Endothelial cell (in vitro differentiated cells): ENCODE data around the gene IPO9. TPM values are rescaled to one million over a fixed set of nuclear protein-coding genes. Genes with fewer than 3 reads are reported as not detected.
A peak's percentile ranks its signal among the peaks of the same experiment; 100 is the strongest.

Experiments used
- DNase-seq: peaks from one replicate; pipeline ENCODE4 v3.0.0; 2021; ENCODE audit warnings: low spot score
- H3K27ac Mint-ChIP-seq: one replicate; pipeline ENCODE4 v1.8.0; 2021; ENCODE audit warnings: mixed read lengths, inconsistent platforms; ENCODE audit not compliant: unreplicated experiment
- H3K27me3 Mint-ChIP-seq: one replicate; pipeline ENCODE4 v1.8.0; 2021; ENCODE audit warnings: mild to moderate bottlenecking, moderate library complexity, mixed read lengths, inconsistent platforms; ENCODE audit not compliant: unreplicated experiment
- H3K36me3 Mint-ChIP-seq: one replicate; pipeline ENCODE4 v1.8.0; 2021; ENCODE audit warnings: mild to moderate bottlenecking, low read depth, mixed read lengths, inconsistent platforms; ENCODE audit not compliant: unreplicated experiment
- H3K4me1 Mint-ChIP-seq: one replicate; pipeline ENCODE4 v1.8.0; 2021; ENCODE audit warnings: mild to moderate bottlenecking, mixed read lengths, inconsistent platforms; ENCODE audit not compliant: unreplicated experiment
- H3K4me3 Mint-ChIP-seq: one replicate; pipeline ENCODE4 v1.8.0; 2021; ENCODE audit warnings: mild to moderate bottlenecking, mixed read lengths, inconsistent platforms; ENCODE audit not compliant: unreplicated experiment
- H3K9me3 Mint-ChIP-seq: one replicate; pipeline ENCODE4 v1.8.0; 2021; ENCODE audit warnings: mixed read lengths, inconsistent platforms; ENCODE audit not compliant: unreplicated experiment
- total RNA-seq: library from RNA; stranded (reverse); fragmentation: NEBNext Ultra II Directional; extraction: Animal tissue kit (Norgen Biotek cat#: 25700); gene quantifications from one replicate; pipeline ENCODE4 v1.2.1, GENCODE V29; 2021; ENCODE audit not compliant: unreplicated experiment
- TF ChIP-seq, protein P1 (sequence below): fragments of 200-600 bp; sonication (generic); IDR thresholded peaks from one replicate; pipeline ENCODE4 v1.5.0; 2021; ENCODE audit warnings: antibody characterized with exemption; ENCODE audit not compliant: unreplicated experiment

The IPO9 gene
- total RNA-seq, 1 donor from 2014 or later: 69.5 TPM

DNA sequence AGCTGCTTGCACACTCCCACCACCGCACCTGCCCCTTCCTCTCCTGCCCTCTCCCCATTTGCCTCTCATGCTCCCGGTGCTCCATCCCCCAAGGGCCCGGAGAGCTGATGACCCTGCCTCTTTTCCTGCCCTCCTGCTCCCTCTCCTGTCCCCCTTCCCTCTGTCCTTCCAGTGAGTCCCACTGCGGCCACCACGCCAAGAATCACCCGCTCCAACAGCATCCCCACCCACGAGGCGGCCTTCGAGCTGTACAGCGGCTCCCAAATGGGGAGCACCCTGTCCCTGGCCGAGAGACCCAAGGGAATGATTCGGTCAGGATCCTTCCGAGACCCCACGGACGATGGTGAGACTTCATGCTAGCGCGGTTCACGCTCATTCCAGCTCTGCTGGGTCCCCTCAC is 40.7 kb upstream of the IPO9 start:
- TF ChIP-seq, protein P1, sequence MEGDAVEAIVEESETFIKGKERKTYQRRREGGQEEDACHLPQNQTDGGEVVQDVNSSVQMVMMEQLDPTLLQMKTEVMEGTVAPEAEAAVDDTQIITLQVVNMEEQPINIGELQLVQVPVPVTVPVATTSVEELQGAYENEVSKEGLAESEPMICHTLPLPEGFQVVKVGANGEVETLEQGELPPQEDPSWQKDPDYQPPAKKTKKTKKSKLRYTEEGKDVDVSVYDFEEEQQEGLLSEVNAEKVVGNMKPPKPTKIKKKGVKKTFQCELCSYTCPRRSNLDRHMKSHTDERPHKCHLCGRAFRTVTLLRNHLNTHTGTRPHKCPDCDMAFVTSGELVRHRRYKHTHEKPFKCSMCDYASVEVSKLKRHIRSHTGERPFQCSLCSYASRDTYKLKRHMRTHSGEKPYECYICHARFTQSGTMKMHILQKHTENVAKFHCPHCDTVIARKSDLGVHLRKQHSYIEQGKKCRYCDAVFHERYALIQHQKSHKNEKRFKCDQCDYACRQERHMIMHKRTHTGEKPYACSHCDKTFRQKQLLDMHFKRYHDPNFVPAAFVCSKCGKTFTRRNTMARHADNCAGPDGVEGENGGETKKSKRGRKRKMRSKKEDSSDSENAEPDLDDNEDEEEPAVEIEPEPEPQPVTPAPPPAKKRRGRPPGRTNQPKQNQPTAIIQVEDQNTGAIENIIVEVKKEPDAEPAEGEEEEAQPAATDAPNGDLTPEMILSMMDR: no peak
- no peak overlapping the region for H3K27ac Mint-ChIP-seq
- H3K9me3 Mint-ChIP-seq: no peaks in the 10 kb centered on the region
- H3K27me3 Mint-ChIP-seq: peaks cover 6% of the 10 kb centered on the region
- DNase-seq: no peak
- peaks cover 46% of the 10 kb centered on the region for H3K36me3 Mint-ChIP-seq
- peaks cover 10% of the 10 kb centered on the region for H3K4me1 Mint-ChIP-seq
- no peak overlapping the region for H3K4me3 Mint-ChIP-seq

DNA sequence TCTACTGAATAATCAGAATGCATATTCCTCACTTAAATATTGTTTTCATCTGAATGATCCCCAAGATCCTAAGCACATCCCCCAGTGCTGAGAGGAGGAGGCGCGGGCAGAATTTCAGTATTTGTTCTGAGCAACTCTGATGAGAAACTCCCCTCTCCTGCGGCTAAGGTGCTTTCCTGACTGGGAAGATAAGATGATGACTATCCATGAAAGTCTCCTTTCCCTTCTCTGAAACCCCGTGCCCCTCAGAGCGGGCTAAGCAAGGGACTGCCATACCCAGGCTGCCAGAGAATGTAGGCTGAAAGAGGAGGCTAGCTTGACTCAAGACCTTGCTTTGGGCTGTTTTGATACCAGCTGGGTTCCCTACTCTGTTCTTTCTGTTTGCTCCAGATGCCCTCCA is 39.7 kb upstream of the IPO9 start:
- Mint-ChIP-seq H3K4me3 (no peak overlapping the region), H3K27ac (no peak overlapping the region), H3K36me3 (peaks cover 41% of the 10 kb centered on the region), H3K9me3 (no peaks in the 10 kb centered on the region), H3K27me3 (peaks cover 6% of the 10 kb centered on the region), H3K4me1 (peaks cover 7% of the 10 kb centered on the region)
- TF ChIP-seq, protein P1: no peak
- no peak for DNase-seq

DNA sequence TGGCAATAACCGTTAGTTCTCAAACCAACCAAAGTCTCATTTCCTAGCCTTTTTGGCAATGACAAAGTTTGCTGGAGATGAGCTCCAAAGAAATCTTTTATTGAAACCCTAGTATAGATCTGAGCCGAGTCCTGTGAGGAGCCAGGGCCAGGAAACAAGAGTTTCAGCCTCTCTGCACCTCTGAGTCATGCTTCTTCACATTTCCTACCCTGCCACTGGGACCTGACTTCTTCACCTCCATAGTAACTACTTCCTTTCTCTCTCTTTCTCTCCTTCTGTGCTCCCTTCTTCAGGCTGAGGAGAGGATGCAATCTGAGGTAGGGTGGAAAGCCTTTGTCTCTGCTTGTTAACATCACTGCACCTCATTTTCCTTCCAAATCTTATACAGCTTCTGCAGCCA is 38.7 kb upstream of the IPO9 start:
- DNase-seq: no peak
- peaks cover 7% of the 10 kb centered on the region for H3K4me1 Mint-ChIP-seq
- TF ChIP-seq, protein P1: no peak
- no peaks in the 10 kb centered on the region for H3K9me3 Mint-ChIP-seq
- H3K36me3 Mint-ChIP-seq: peaks cover 51% of the 10 kb centered on the region
- peaks cover 6% of the 10 kb centered on the region for H3K27me3 Mint-ChIP-seq
- H3K4me3 Mint-ChIP-seq: no peak overlapping the region
- no peak overlapping the region for H3K27ac Mint-ChIP-seq

DNA sequence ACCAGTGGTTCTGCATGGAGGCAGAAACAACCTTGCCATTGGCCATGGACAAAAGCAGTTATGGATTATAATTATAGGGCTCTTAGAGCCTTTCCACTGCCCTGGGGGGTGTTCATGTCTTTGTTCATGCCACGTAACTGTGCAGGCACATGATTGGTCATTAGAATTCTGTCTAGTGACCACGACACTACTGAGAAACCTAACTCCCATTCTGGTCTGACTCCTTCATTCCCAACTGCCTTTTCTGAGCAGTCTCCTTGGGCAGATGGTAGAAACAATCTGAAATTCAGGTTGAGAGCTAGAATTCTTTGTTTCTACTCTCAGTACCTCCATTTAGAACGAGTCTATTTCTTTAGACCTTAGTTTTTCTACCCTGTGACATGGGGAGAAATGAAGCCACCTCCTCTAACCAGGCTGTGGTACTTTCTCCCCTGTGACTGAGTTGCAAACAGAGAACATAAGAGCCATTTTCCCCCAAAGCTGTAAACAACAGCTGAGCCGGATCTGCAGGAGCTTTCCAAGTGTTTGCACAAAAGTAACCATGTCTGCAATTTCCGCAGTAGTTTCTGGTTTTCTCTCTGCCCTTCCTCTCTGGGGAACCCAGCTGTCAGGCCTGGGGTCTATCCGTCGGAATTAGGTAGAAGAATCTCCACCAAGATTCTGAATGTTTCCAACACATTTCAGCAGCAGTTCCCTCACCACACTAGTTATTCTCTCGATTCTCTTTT is 37.7 kb upstream of the IPO9 start:
- Mint-ChIP-seq H3K36me3 (peaks cover 51% of the 10 kb centered on the region), H3K27ac (peak overlapping the region; percentile 64), H3K27me3 (peaks cover 6% of the 10 kb centered on the region), H3K4me3 (no peak overlapping the region), H3K4me1 (peaks cover 7% of the 10 kb centered on the region), H3K9me3 (no peaks in the 10 kb centered on the region)
- TF ChIP-seq, protein P1: no peak
- no peak for DNase-seq

DNA sequence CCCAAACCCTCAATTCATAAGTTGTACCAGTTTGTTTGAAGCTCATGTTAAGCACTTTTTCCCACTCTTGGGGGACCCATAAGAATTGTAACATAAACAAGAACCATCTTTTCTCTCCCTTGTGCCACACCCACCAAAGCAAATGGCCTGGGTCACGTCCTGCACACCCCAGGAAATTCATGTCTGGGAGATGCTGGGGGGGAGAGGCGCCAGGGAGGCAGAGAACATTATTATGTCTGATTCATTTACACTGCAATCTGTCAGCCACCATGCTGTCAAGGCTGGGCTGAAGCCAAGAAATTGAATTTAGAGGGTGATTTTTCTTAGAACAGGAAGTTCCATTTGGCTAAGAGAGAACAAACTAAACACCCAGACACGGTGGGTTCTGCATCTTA is 37.2 kb upstream of the IPO9 start:
- H3K4me1 Mint-ChIP-seq: peaks cover 7% of the 10 kb centered on the region
- H3K36me3 Mint-ChIP-seq: peaks cover 50% of the 10 kb centered on the region
- peaks cover 4% of the 10 kb centered on the region for H3K27me3 Mint-ChIP-seq
- H3K9me3 Mint-ChIP-seq: no peaks in the 10 kb centered on the region
- no peak for DNase-seq
- no peak overlapping the region for H3K4me3 Mint-ChIP-seq
- TF ChIP-seq, protein P1: no peak
- H3K27ac Mint-ChIP-seq: peak overlapping the region; percentile 64
